ENCODE results near the gene BABAM2. TPM values are rescaled to one million over a fixed set of nuclear protein-coding genes. Genes with fewer than 3 reads are reported as not detected.
A peak's percentile ranks its signal among the peaks of the same experiment; 100 is the strongest.

Gene BABAM2
- total RNA-seq, 1 experiment from 2014 or later: 46.1 TPM

DNA sequence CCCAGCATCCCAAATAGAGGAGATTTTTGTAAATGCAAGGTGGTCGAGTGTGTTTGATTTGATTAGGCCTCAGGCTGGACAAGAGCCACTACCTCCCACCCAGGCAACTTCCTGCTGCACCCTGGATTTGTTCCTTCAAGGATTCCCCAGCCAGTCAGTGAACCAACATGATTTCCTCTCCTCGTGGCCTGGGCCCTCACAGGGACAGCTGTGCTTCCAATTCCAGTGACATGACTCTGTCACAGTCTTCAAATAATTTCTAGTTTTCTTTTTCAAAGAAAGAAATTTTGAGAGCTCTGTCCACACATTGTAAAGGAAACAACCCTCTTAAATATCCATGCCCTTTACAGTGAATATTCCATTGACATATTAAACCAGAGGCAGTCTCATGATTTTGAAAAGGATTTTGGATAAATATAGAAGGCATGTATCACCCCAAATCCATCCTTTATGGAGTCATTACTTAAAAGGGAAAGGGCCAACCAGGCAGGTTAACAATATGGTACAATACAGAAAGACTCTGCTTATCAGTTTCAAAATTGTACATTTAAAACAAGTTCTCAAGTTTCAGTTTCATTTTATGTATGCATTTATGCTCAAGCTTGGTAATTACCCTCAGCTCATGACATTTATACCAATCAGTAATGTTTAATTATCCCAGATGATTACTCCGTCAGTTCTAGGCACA, 380.8 kb downstream of the BABAM2 start:
- Histone ChIP-seq H3K4me2 (no peak overlapping the region), H3F3A (ENCODE audit: insufficient read depth, low read depth) (peaks cover 65% of the 10 kb centered on the region), H3K27me3 (ENCODE audit: insufficient read depth, low read depth) (no peaks in the 10 kb centered on the region), H4K20me1 (ENCODE audit: insufficient read depth) (no peaks in the 10 kb centered on the region), H3K36me3 (ENCODE audit: low read depth) (peaks cover 7% of the 10 kb centered on the region; the same call in 1 of the 2 replicates), H2AFZ (no peak overlapping the region), H3K27ac (peak overlapping the region; percentile 87; the same call in 1 of the 2 replicates), H3K9me3 (ENCODE audit: insufficient read depth, low read depth) (no peaks in the 10 kb centered on the region), H3K4me1 (replicated peaks; ENCODE audit: insufficient read depth) (peaks cover 84% of the 10 kb centered on the region), H3K4me3 (no peak overlapping the region), H3K79me2 (ENCODE audit: low read depth) (no peaks in the 10 kb centered on the region), H3K9me2 (ENCODE audit: insufficient read depth) (0 out of 2 replicates have a peak, but pooled peaks cover 3% of the 10 kb centered on the region)
- TF ChIP-seq EZH2 (IDR thresholded peaks at IDR 0.05; ENCODE audit: low read depth): no peak
- TF ChIP-seq, protein P1, sequence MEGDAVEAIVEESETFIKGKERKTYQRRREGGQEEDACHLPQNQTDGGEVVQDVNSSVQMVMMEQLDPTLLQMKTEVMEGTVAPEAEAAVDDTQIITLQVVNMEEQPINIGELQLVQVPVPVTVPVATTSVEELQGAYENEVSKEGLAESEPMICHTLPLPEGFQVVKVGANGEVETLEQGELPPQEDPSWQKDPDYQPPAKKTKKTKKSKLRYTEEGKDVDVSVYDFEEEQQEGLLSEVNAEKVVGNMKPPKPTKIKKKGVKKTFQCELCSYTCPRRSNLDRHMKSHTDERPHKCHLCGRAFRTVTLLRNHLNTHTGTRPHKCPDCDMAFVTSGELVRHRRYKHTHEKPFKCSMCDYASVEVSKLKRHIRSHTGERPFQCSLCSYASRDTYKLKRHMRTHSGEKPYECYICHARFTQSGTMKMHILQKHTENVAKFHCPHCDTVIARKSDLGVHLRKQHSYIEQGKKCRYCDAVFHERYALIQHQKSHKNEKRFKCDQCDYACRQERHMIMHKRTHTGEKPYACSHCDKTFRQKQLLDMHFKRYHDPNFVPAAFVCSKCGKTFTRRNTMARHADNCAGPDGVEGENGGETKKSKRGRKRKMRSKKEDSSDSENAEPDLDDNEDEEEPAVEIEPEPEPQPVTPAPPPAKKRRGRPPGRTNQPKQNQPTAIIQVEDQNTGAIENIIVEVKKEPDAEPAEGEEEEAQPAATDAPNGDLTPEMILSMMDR (conservative IDR thresholded peaks at IDR 0.05): no peak
- no peak for DNase-seq
- ChIA-PET CTCF (no interaction called here), POLR2A (ENCODE audit: unreplicated experiment) (no interaction called here)
- no TSS peak for BruUV-seq (replicated peaks)
- intact Hi-C loops (cut with micrococcal nuclease; ENCODE audit: unreplicated experiment): loop anchor here (10.0 kb wide), 1 partner anchor 277 kb away; no protein-coding TSS in a partner anchor

DNA sequence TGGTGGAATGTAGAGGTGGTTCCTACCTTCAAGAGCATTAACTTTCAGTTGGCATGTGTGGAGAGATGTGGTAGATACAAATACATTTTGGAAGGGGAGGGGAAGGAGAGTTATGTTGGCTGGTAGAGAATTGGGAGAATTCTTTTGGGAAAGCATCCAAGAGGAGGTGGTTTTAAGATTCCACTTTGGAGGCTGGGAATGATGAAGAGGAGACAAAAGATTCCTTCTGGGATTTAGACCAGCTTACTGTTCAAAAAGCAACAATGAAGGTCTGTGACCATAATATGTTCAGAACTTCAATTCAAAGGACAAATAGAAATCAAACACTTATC, 381.4 kb downstream of the BABAM2 start:
- H3K9me3 ChIP-seq (ENCODE audit: insufficient read depth, low read depth): no peaks in the 10 kb centered on the region
- DNase-seq: no peak
- no peak overlapping the region for H2AFZ ChIP-seq
- POLR2A ChIA-PET (ENCODE audit: unreplicated experiment): no interaction called here
- TF ChIP-seq, protein P1 (conservative IDR thresholded peaks at IDR 0.05): no peak
- no peak for TF ChIP-seq EZH2 (IDR thresholded peaks at IDR 0.05; ENCODE audit: low read depth)
- H3K9me2 ChIP-seq (ENCODE audit: insufficient read depth): 0 out of 2 replicates have a peak, but pooled peaks cover 3% of the 10 kb centered on the region
- H4K20me1 ChIP-seq (ENCODE audit: insufficient read depth): no peaks in the 10 kb centered on the region
- peaks cover 70% of the 10 kb centered on the region for H3F3A ChIP-seq (ENCODE audit: insufficient read depth, low read depth)
- BruUV-seq (replicated peaks): no TSS peak
- H3K79me2 ChIP-seq (ENCODE audit: low read depth): no peaks in the 10 kb centered on the region
- intact Hi-C loops (cut with micrococcal nuclease; ENCODE audit: unreplicated experiment): loop anchor here (10.0 kb wide), 1 partner anchor 277 kb away; no protein-coding TSS in a partner anchor
- no peak overlapping the region for H3K27ac ChIP-seq
- H3K4me1 ChIP-seq (replicated peaks; ENCODE audit: insufficient read depth): peaks cover 89% of the 10 kb centered on the region
- H3K27me3 ChIP-seq (ENCODE audit: insufficient read depth, low read depth): no peaks in the 10 kb centered on the region
- CTCF ChIA-PET: no interaction called here
- H3K36me3 ChIP-seq (ENCODE audit: low read depth): peaks cover 7% of the 10 kb centered on the region; the same call in 1 of the 2 replicates
- H3K4me3 ChIP-seq: no peak overlapping the region
- no peak overlapping the region for H3K4me2 ChIP-seq

DNA sequence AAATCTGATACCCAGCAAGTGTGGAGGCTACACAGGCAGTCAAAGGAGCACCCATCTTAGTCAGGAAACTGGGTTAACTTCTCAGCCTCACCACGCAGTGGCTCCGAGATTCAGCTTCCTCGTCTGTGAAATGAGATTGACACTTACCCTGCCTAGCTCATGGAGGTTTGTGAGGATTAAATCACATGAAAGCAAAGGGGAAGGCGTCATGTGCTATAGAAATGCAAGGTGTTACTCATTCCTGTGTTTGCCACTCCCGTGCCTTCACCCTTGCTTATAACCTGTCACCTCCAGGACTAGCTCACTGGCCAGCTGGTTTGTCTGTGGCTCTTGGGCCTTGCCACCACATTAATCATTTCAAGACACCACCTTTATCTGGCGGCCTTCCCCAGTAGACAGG, 383.2 kb downstream of the BABAM2 start:
- Histone ChIP-seq H4K20me1 (ENCODE audit: insufficient read depth) (no peaks in the 10 kb centered on the region), H3K36me3 (ENCODE audit: low read depth) (peaks cover 7% of the 10 kb centered on the region; the same call in 1 of the 2 replicates), H2AFZ (no peak overlapping the region), H3K4me2 (peak overlapping the region; percentile 74), H3K4me3 (no peak overlapping the region), H3K27me3 (ENCODE audit: insufficient read depth, low read depth) (no peaks in the 10 kb centered on the region), H3K79me2 (ENCODE audit: low read depth) (no peaks in the 10 kb centered on the region; the same call in 1 of the 2 replicates), H3K9me2 (ENCODE audit: insufficient read depth) (0 out of 2 replicates have a peak, but pooled peaks cover 1% of the 10 kb centered on the region), H3F3A (ENCODE audit: insufficient read depth, low read depth) (peaks cover 62% of the 10 kb centered on the region), H3K27ac (peak overlapping the region; percentile 90), H3K4me1 (replicated peaks; ENCODE audit: insufficient read depth) (peaks cover 91% of the 10 kb centered on the region), H3K9me3 (ENCODE audit: insufficient read depth, low read depth) (no peaks in the 10 kb centered on the region)
- TF ChIP-seq, protein P1 (conservative IDR thresholded peaks at IDR 0.05): no peak
- TF ChIP-seq EZH2 (IDR thresholded peaks at IDR 0.05; ENCODE audit: low read depth): no peak
- intact Hi-C loops (cut with micrococcal nuclease; ENCODE audit: unreplicated experiment): loop anchor here (2.0 to 10.0 kb wide), 2 partner anchors 119 to 279 kb away; partner anchors contain the start of gene FOSL2
- no TSS peak for BruUV-seq (replicated peaks)
- peak; percentile 55 to 84 for DNase-seq
- CTCF ChIA-PET: interaction anchor here (0.6 kb wide), 1 partner anchor 122 kb away, joined by 4 read pairs; no protein-coding TSS in a partner anchor
- POLR2A ChIA-PET (ENCODE audit: unreplicated experiment): no interaction called here
